ENCODE results near the gene ACOT9.
A peak's percentile ranks its signal among the peaks of the same experiment; 100 is the strongest.
"Not testable (repeated sequence)": the region's sequence is repeated elsewhere in the genome, so short reads cannot be mapped to it uniquely, and the experiment has no call there.

Gene ACOT9

DNA sequence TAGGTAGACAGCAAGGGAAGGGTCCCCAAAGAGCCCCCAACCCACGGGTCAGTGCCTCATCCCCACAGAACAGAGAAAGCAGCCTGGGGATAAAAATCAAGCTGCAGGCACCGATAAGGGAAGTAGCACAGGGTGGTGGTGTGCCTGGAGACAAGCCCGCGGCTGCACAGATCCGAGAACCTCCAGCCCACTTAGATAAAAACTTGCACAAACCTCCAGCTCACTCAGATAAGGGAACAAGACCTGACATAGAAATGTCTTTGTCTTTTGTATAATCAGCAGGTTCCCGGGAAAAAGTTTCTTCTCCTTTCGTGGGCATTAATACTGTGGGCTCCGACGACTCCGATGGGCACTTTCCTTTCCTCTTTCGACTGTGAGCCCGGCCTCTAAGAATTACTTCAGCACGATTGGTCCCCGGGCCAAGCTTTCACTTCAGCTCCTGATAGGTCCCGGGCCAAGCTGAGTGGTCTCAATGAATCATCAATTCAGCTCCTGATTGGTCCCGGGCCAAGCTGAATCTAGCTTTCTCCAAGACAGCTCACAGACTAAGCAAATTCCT, 43.4 kb downstream of the ACOT9 start:
- no peak for DNase-seq (ENCODE audit: low read depth, low spot score)

DNA sequence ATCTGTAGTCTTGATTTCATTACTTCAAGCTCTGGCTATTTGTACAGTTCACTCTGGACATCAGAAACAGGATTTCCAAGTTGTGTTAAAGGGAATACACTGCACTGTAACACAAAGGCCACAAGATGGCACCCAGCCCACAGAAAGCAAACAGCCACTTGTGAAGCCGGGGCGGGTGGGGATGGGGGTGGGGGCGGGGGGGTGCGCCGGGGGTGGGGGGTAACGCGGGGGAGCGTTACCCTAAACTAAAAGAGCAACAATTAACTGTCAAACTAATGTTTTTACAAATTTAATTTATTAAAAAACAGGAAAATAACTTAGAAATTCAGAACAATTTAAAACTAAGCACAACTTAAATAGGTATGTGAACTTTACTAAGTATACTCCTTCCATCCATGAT, 48.5 kb downstream of the ACOT9 start:
- DNase-seq (ENCODE audit: low read depth, low spot score): no peak

DNA sequence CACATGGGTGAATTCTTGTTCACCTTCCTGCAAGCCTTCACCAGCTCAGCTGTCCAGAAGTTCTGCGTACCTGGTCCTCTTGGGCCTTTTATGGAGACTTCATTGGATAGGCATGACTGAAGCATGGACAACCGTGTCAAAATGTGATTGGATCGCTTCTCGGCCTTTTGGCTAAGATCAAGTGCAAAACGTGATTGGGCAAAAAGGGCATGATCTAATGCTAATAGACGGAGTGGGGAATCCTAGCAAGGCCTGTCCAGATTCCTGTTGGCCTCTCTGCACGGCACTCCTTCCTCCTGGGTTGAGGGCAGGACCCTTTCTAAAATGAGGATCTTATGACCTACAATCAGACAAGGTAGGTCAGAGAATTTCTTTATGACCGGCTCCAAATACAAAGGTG, 50.9 kb downstream of the ACOT9 start:
- DNase-seq (ENCODE audit: low read depth, low spot score): no peak

DNA sequence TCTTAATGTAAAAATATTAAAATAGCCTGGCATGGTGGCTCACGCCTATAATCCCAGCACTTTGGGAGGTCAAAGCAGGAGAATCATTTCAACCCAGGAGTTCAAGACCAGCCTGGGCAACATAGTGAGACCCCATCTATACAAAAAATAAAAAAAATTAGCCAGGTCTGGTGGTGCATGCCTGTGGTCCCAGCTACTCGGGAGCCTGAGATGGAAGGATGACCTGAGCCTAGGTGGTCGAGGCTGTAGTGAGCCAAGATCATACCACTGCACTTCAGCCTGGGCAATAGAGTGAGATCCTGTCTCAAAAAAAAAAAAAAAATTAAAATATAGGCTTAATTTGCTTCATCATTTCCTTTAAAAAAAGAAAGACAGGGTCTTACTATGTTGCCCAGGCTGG, 66.6 kb downstream of the ACOT9 start:
- DNase-seq (ENCODE audit: low read depth, low spot score): not testable (repeated sequence)

DNA sequence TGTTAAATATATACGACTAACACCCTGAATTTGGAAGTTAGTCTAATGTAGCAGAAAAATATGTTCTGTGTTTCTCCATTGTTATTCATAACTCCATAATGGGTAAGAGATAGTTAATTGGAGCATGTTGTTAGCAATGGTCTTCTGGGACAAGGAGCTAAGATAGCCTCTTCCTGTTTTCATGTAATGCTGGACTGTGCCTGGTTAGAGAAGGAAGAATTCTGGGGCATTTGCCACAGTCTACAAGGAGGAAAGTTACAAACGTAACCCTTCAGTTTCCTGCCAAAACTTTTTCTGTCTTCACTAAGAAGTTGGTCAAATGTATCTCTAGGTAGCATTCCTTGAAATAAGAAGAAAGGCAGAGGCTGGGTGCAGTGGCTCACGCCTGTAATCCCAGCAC, 70.0 kb downstream of the ACOT9 start:
- no peak for DNase-seq (ENCODE audit: low read depth, low spot score)

DNA sequence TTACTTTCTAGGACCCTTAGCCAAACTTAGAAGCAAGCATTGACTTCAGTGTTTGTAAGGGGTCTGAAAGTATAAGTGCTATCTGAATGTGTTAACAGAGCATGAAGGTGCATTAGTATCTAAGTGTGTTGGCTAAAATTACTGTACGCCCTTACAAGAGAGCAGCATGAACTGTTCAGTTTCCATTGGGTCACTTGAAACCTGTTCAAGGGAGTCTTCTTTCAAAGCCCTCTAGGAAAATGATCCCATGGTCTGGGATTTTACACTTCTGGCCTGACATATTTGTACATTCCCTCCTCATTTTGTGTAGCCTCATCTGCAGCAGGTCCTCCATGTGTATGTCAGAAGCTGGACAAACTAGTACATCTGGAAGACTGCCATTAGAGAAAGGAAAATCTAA, 72.5 kb downstream of the ACOT9 start:
- DNase-seq (ENCODE audit: low read depth, low spot score): no peak

DNA sequence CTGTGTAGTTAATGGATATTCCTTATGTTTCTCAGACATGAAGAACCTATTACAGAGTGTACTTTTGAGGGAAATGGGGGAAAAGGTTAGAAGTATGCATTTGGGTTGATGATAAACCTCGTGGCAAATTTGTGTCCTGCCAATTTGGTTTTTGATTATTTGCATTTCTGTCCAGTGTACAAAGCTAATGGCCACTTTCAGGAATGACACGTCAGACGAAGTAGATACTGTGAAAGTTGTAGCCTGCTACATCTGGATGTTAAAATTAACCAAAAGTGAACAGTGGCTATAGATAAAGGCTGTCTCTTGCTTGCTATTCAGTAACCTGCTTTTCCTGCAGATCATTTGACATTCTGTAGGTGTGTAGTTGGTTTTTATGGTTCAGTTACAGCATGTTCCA, 74.7 kb downstream of the ACOT9 start:
- no peak for DNase-seq (ENCODE audit: low read depth, low spot score)

DNA sequence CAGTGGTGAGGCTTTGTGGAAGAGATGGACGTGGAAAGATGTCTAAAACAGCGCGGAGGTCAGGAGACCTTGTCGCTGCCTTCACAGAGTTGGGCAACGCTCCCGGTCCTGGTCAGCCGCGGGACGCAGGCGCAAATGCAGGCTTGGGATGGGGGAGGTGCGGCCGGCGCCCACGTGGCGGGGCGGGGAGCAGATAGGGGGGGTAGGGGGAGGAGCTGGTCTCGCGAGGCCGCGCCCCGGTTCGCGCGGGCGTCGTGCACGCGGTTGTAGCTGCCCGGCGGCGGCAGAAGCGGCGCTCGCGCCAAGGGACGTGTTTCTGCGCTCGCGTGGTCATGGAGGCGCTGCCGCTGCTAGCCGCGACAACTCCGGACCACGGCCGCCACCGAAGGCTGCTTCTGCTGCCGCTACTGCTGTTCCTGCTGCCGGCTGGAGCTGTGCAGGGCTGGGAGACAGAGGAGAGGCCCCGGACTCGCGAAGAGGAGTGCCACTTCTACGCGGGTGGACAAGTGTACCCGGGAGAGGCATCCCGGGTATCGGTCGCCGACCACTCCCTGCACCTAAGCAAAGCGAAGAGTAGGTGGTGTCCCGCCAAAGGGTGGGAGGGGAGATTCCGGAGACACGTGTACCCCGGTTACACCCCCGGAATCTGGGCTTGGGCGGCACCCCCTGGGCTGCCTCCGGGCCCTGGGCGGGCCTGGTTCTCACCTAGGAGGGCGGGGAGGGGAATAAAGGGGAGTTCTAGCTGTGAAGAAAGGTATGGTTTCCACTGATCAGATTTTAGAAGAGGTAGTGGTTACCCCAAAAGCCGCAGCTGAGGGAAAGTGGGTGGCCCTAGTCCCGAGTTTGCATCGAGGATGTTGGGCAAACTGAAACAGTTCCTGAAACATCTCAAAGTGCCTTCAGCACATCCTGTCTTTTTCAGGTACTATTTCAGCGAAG, 75.6 kb downstream of the ACOT9 start, which contains the start of gene PRDX4:
TSS of gene PRDX4 (plus strand) at position 255 of the 939 bp plus-strand sequence. CDS start at position 333, 78 bp downstream.
- DNase-seq (ENCODE audit: low read depth, low spot score): peak; percentile 49

DNA sequence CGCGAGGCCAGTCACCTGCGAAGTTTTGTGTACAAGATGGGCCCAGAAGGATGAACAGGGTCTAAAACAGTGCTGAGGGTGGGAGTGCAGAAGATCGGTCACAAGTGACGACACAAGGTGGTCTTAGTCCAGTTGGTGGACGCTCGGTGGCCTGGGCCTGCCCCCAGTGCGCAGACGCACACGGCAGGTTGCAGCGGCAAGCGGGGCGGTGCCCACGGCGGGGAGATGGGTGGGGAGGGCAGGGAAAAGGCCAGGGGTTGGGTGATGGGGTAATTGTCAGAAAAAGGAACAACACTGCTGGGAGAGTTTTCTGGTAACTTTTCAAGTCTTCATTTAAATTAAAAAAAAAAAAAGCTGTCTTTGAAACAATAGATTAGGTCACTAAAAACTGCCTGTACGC, 76.8 kb downstream of the ACOT9 start:
- DNase-seq (ENCODE audit: low read depth, low spot score): no peak

DNA sequence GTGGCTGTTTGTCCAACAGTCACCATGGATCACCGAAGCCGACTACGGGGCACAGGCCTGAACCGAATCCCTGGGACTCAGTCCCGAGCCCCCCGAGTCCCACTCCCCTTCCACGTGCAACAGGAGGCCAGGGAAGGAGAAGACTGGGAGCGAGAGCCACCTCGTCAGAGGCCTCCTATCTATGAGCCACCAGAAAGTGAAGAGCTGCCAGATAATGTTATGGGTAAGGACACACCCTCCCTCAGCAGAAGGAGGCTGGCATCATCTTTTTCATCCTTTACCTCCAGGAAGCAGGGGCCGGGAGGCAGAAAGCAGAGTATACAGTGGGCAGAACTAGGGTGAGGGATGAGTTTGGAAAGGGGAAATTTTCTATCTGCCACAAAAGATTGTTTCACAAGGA, 78.6 kb downstream of the ACOT9 start:
- no peak for DNase-seq (ENCODE audit: low read depth, low spot score)

DNA sequence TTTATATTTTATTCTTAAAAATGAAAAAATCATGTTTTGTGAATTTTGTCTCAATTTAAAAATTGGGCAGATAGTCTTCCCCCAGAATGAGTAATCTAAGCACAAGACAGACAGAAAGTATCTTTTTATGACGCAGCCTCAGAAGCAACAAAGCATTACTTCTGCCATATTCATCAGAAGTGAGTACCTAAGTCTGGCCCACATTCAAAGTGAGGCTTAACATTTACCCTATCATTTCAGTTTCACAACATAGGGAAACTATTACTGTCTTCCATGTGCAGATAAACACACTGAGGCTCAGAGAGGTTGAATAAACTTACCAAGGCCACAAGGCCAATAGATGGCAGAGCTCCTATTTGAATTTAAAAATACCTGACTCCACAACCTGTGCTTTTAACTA, 80.2 kb downstream of the ACOT9 start:
- no peak for DNase-seq (ENCODE audit: low read depth, low spot score)

DNA sequence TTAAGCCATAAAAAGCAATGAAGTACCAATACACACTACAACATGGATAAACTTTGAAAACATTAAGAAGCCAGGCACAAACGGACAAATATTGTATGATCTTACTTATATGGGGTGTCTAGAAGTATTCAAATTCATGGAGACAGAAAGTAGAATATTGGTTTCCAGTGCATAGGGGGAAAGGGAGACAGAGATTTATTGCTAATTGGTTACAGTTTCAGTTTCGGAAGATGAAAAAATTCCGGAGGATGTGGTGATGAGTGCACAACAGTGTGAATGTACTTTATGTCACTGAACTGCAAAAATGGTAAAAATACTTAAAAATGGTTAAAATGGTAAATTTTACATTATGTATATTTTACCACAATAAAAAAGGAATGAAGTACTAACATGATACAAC, 80.9 kb downstream of the ACOT9 start:
- DNase-seq (ENCODE audit: low read depth, low spot score): no peak

DNA sequence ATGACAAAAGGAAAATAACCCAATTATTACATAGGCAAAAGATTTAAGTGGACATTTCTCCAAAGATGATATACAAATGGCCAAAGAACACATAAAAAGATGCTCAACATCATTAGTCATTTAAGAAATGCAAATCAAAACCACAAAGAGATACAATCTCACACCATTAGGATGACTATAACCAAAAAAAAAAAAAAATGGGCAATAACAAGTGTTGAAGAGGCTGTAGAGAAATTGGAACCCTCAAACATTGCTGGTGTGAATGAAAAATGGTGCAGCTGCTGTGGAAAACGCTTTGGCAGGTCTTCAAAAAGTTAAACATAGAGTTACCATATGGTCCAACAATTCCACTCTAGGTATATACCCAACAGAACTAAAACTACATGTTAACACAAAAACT, 81.4 kb downstream of the ACOT9 start:
- no peak for DNase-seq (ENCODE audit: low read depth, low spot score)

DNA sequence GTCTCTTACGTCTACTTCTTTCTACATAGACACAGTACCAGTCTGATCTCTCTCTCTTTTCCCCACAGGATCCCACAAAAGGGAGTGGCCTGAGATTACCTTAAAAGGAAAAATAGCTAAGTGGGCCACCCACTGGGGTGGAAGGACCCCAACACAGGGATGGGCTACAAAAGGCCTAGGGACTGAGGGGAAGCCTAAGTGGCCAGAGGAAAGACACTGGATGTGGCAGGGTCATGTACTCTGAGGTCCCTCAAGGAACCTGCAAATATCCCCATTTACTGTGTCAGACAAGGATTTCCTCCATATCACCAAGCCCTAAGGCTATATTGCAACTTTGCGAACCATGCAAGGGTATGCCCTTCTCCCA, 82.3 kb downstream of the ACOT9 start:
- DNase-seq (ENCODE audit: low read depth, low spot score): no peak

DNA sequence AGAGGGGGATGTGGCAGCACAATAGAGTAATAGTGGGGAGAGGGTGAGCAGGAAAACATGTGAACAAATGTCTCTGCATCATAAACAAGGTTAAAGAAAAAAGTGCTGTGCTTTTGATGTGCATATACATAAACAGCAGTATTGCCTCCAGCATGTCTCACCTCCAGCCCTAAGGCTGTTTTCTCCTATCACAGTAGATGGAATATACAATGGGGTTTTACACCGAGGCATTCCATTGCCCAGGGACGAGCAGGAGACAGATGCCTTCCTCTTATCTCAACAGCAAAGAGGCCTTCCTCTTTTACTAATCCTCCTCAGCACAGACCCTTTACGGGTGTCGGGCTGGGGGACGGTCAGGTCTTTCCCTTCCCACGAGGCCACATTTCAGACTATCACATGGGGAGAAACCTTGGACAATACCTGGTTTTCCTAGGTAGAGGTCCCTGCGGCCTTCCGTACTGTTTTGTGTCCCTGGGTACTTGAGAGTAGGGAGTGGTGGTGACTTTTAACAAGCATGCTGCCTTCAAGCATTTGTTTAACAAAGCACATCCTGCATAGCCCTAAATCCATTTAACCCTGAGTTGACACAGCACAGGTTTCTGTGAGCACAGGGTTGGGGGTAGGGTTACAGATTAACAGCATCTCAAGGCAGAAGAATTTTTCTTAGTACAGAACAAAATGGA, 82.9 kb downstream of the ACOT9 start:
- DNase-seq (ENCODE audit: low read depth, low spot score): not testable (repeated sequence)

DNA sequence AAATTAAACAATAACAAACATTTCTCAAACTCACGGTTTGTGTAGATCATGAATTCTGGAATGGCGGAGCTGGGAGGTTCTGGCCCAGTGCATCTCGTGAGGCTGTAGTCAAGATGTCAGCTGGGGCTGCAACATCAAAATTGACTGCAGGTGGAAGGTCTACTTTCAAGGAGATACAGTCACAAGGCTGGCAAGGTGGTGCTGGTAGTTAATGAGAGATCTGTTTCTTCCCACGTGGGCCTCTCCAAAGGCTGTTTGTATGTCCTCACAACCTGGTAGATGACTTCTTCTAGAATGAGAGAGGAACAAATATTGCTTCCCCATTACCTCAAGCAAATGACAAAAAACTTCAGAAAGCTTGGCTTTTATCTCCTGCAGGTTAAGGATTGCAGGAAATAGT, 83.7 kb downstream of the ACOT9 start:
- DNase-seq (ENCODE audit: low read depth, low spot score): no peak

DNA sequence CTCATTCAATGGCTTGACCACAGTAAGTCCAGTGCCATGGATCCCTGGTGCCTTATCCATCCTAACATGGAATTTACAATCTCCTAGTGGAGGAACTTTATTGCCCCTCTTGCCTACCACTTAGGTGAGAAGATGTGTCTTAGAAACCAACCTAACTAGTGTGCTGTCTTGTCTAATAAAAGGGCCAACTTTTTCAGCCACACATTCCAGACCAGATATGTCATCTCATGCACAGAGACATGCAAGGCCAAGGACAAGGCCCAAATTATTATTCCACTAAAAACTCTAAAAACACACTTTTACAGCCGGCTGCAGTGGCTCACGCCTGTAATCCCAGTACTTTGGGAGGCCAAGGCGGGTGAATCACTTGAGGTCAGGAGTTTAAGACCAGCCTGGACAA, 86.4 kb downstream of the ACOT9 start:
- no peak for DNase-seq (ENCODE audit: low read depth, low spot score)

DNA sequence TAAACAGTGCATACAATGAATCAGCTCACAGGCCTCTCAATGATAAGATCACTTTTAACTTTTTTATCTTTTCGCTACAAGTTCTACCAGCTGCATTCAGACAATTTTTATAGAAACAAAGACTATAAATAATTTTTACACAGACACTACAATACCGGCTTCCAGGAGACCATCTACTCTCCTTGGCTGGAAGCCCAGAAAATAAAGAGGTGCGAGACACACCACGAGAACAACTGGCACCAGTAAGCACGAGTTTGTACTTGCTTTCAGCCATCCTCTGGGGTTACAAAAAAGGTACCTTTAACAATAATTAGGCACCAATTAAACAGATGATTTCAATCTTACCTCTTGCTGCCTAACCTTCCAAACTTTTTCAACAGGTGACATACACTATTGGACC, 87.0 kb downstream of the ACOT9 start:
- DNase-seq (ENCODE audit: low read depth, low spot score): no peak
